H54 (cell line): ENCODE data around the gene ESPNL.

Experiments
- DNase-seq: peaks from one replicate; pipeline ENCODE4 v3.0.0; 2011; ENCODE audit warnings: low spot score, mixed read lengths; ENCODE audit not compliant: insufficient read length
- FAIRE-seq: peaks from 3 replicates; lab custom pipeline; 2011; peaks lifted over from hg19 to GRCh38; lab: Jason Lieb, UNC
- POLR2A ChIP-seq: IDR thresholded peaks from 2 replicates; pipeline ENCODE4 v1.6.1; 2011; ENCODE audit warnings: low read depth, mild to moderate bottlenecking, low read length

Gene ESPNL

DNA sequence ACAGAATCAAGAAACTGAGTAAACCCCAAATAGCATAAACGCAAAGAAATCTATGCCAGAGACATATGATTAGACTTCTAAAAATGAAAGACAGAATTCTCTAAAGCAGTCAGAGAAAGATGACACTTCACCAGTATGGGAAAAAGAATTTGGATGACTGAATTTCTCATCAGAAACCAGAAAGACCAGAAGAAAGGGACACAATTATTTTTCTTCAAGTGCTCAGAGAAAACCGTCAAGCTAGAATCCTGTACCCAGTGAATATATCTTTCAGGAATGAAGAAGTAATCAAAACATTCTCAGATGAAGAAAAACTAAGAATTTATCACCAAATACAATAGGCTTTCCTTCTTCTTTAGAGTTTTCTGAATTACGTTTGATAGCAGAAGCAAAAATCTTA lies 14.2 kb upstream of the ESPNL start:
- no peak for TF ChIP-seq POLR2A
- DNase-seq (no peak), FAIRE-seq (no peak)

- DNase-seq (no peak), FAIRE-seq (no peak)
- TF ChIP-seq POLR2A, result no peak
Observed at GRCh38 chr2:238087211-238087610, 12.9 kb upstream of the ESPNL start.

DNA sequence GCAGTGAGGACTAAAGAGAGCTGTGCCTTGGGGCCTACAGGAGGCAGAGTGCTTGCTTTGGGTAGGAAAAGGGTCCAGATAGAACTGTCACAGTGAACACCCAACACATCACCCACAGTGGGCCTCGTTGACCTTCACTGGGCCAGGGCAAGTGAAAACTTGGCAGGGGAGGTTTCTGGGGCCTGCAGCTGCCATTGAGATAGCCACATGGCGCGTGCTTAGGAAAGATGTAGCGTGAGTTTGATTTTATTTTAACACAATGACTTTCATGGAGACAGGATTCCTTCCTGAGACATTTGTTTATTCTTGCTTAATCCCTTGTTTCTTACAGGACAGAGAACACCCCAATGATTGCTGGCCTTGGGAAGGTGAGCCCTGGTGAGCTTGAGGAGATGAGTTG lies 9.3 kb upstream of the ESPNL start:
- DNase-seq, result no peak
- TF ChIP-seq POLR2A, result no peak
- FAIRE-seq, result no peak

DNA sequence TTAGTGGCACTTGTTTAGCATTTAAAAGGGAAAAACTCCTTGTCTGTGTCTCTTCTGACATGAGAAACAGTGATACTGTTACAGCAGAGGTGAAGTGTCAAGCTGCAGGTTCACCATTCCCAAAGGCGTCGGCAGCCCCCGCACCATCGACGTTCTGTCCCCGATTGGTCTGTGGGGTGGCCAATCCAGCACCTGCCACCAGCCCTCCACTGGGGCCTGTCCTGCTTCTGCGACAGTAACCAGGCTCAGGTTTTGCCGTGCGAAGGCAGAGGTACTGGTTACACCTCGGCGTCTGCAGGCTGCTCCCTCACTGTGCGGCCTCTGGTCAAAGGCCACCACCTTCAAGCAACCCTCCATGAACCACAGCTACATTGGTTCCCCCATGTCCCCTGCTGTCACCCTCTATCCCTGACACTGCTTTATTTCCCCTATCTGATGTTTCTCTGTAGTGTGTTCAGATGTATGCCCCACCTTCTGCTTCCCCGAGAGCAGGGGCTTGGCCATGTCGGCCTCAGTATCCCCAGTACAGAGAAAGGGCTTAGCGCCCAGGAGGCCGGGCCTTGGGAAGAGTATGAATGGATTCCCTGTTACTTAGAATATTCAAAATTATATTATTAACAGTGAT lies 8.6 kb upstream of the ESPNL start:
- DNase-seq, result no peak
- no peak for FAIRE-seq
- TF ChIP-seq POLR2A, result no peak

DNA sequence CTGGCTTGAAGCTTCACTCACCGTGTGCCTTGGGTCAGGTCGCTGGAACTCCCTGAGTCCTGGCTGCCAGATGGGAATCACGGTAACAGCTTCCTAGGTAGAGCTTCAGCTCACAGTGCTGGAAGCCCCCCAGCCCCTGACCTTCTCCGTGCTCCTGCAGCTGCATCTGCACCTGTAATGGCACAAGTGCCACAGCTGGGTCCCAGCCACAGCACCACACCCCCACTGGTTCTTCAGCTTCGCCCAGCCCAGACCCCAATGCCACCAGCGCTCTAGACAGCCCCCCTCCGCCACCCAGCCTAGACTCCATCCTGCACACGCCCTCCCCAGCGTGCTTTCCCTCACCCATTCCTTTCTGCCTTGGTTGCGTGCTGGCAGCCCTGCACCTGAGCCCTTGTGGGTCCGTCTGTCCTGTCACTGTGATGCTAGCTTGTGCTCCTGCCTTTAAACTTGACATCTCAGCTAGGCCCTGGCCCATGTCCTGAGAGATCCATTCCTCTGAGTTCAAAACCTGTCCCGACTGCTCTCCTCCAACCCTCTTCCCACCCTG lies 7.6 kb upstream of the ESPNL start:
- FAIRE-seq (no peak), DNase-seq (no peak)
- TF ChIP-seq POLR2A, result no peak

DNA sequence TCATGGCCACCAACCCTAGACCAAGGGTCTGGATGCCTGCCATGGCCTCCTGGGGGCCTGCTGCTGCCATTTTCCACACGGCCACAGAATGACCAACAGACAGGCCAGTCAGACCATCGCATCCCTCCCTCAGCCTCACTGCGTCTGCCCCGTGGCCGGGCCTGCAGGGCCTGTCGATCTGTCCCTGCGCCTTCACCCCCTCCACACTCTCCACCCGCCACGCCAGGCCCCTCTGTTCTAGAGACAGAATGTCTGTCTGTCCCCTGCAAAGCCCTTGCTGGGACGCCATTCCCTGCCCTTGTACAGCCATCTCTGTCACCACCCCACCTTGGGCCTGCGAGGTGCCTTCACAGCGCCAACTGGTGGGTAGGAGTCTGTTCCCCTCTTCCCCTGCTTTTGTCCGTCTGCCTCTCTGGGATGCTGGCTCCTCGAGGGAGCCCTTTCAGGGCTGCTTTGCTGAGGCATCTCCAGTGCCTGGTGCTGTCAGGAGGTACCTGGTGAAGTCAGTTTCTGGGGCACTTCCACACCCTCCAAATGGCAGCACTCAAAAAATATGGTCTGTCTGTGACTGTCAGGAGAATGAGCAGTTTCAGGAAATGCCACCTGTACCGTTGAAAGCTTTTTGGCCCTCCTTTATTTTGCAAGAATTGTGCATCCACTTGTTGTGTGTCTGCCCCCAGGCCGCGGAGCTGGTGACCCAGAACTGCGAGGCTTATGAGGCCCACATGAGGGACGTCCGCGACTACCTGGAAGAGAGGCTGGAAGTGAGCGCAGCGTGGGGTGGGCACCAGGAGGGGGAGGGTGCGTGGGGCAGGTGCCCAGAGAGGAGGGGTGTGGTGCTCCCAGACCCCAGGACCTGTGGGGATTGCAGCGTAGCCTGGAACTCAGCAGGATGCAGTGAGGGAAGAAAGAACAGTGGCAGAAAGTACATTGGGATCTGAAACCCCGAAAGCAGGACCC lies 6.7 kb upstream of the ESPNL start:
- FAIRE-seq, result no peak
- TF ChIP-seq POLR2A, result no peak

GRCh38 chr2:238094438-238095022 lies 5.6 kb upstream of the ESPNL start:
- FAIRE-seq, result no peak
- DNase-seq, result no peak
- no peak for TF ChIP-seq POLR2A

More for the DNA sequence above, 6.7 kb upstream of the ESPNL start:
- no peak for DNase-seq

DNA sequence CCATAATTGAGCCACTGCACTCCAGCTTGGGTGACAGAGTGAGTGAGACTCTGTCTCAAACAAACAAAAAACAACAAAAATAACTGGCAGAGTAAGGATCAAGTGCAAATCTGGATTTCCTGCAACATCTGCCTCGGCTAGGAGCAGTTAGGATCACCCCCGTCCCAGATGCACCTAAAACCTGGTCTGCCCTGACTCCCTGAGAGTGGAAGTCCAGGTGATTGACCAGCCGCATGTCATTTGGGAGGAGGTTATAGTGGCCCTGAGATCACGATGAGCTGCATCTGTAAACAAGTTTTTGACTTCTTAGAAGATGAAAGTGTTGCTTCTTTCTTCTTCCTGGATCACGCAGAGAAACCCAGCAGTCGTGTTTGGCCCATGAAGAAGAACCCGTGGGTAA lies 5.0 kb upstream of the ESPNL start:
- FAIRE-seq, result no peak
- no peak for DNase-seq
- TF ChIP-seq POLR2A, result no peak

DNA sequence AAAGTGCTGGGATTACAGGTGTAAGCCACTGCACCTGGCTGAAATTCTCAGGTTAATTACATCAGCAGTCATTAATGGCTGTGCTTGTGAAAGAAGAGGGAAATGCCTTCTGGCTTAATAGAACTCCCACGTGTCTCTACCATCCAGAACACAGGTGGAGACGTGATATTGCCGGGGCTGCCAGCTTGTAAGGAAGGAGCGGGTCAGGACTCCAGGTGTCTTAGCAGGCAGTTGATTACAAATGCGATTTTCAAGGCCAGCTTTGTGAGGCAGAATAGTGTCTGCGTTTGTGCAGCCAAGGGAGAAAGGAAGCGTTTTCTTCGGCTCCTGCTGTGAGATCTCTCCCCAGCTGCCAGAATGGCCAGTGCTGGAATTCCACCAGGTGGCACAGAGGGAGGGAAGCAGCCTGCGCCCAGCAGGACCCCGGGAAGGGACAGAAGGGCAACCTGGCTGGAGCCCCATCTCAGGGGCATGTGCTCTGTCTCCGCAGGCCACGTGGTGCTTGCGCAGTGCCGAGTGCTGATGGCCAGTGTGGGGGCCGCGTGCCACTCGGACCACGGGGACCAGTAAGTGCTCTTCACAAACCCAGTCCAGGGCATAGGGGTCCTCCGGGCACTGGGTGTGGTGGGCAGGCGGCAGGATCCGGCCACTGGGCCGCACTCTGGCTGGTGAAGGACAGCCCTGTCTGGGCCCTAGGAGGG lies 3.7 kb upstream of the ESPNL start:
- DNase-seq, result no peak
- FAIRE-seq, result no peak
- TF ChIP-seq POLR2A, result no peak

GRCh38 chr2:238097201-238097987 lies 2.7 kb upstream of the ESPNL start:
- FAIRE-seq (no peak), DNase-seq (no peak)
- TF ChIP-seq POLR2A, result no peak

GRCh38 chr2:238097988-238098871 lies 1.9 kb upstream of the ESPNL start:
- DNase-seq, result peak; percentile 96
- TF ChIP-seq POLR2A, result no peak
- FAIRE-seq, result peak; percentile 72
